HG02973 (cell line): Measurements from ENCODE around the gene ATCAY.

Source experiments
- ATAC-seq: cut with Tn5 transposase; IDR thresholded peaks from one replicate; pipeline ENCODE4 v1.9.1; 2021; ENCODE audit warnings: moderate library complexity; ENCODE audit not compliant: unreplicated experiment

ATCAY gene, protein sequence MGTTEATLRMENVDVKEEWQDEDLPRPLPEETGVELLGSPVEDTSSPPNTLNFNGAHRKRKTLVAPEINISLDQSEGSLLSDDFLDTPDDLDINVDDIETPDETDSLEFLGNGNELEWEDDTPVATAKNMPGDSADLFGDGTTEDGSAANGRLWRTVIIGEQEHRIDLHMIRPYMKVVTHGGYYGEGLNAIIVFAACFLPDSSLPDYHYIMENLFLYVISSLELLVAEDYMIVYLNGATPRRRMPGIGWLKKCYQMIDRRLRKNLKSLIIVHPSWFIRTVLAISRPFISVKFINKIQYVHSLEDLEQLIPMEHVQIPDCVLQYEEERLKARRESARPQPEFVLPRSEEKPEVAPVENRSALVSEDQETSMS

GRCh38 chr19:3880471-3881271 is at the start of gene ATCAY:
Gene ATCAY, plus strand, starts transcription at chr19:3880685. Its CDS starts 5,083 bp downstream, at chr19:3885768.
- no peak for ATAC-seq

DNA sequence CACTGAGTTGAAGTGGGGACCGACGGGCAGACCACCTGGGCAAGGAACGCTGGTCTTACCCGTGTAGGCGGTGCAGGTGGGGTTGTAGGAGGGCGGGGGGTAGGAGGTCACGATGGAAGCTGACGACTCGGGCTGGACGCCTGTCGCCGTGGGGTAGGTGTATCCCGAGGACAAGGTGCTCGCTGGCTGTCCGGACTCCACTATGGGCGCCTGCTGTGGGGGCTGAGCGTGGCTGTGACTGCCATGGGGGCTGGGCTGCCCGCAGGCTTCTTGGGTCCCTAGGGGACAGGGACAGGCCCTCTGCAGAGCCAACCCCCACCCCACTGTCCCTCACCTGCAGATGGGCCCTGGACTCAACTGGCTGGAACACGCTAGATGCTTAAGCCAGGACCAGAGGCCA is 48.9 kb upstream of the ATCAY start:
- no peak for ATAC-seq

DNA sequence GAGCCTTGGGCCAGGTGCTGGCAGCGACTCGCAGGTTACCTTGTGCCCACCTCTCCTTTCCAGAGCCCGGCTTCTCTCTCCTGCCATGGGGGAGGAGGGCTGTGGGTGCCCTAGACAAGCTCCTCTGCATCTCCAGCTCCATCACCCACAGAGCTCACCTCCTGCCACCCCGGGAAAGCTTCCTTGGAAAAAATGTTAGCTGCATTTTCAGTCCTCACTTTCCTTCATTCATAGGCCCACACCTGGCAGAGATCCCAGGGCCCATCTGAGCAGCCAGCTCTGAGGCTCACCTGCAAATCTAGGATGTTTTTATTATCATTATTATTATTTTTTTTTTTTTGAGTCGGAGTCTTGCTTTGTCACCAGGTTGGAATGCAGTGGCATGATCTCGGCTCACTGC is 48.5 kb upstream of the ATCAY start:
- ATAC-seq = no peak

GRCh38 chr19:3833578-3834348 is 46.7 kb upstream of the ATCAY start:
- ATAC-seq = no peak

- ATAC-seq = no peak
These were observed 46.0 kb upstream of the ATCAY start for GRCh38 chr19:3834349-3835054.

- ATAC-seq = no peak
These were observed 45.4 kb upstream of the ATCAY start for GRCh38 chr19:3835055-3835435.

DNA sequence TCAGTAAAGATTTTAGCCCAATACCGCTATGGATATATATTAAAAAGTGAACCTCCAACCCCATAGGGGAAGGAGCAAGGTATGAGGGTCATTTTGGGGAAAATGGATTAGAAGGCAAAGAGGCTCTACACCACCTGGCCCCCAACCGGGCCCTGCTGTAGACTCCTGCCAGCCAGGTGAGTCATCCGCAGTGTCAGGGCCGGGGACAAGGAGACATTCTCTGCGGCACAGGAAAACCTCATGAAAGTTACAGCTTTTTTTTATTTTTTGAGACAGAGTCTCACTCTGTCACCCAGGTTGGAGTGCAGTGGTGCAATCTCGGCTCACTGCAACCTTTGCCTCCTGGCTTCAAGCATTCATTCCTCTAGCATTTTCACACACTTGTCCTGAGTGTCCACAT is 43.6 kb upstream of the ATCAY start:
- no peak for ATAC-seq

DNA sequence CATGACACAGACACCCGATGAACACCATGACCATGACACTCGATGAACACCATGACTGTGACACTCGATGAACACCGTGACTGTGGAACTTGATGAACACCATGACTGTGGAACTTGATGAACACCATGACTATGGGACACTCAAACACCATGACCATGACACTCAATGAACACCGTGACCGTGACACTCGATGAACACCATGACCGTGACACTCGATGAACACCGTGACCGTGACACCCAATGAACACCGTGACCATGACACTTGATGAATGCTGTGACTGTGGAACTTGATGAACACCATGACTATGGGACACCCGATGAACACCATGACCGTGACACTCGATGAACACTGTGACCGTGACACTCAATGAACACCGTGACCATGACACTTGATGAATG is 43.2 kb upstream of the ATCAY start:
- ATAC-seq = no peak

DNA sequence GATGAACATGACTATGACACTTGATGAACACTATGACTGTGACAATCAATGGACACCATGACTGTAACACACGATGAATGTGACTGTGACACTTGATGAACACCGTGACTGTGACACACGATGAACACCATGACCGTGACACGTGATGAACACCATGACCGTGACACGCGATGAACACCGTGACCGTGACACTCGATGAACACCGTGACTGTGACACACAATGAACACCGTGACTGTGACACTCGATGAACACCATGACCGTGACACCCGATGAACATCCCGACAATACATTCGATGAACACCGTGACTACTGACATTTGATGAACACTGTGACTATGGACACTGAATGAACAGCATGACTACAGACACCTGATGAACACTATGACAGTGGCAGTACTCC is 42.6 kb upstream of the ATCAY start:
- ATAC-seq = no peak

DNA sequence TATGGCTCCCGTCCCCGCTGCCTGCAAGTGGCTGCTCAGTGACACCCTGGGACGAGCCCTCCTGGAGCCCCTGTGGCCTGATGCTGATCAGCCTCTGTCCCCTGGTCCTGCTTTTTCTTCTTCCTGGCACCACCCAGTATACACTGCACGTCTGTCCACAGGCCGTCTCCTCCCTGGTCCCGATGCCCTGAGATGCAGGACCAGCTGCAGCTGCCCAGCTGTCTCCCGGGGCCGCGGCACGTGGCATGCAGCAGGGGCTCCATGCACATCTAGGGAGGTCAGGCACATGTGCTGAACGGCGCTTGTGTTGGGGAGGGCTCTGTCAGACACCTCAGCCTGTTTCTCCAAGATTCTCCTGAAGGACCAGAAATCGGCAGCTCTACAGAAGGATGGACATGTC is 41.8 kb upstream of the ATCAY start:
- ATAC-seq = no peak

GRCh38 chr19:3839941-3840340 is 40.5 kb upstream of the ATCAY start:
- ATAC-seq = no peak

- no peak for ATAC-seq
These were observed 39.7 kb upstream of the ATCAY start for GRCh38 chr19:3840804-3841203.

DNA sequence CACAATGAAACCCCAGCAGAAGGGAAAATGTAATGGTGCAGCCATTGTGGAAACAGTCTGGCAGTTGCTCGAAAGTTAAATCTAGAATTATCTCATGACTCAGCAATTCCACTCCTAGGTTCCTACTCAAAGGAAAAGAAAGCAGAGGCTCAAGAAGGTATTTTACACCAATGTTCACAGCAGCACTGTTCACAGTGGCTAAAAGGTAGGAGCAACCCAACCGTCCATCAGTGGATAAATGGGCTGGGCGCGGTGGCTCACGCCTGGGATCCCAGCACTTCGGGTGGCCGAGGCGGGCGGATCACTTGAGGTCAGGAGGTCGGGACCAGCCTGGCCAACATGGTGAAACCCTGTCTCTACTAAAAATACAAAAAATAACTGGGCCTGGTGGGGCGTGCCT is 37.5 kb upstream of the ATCAY start:
- ATAC-seq = no peak

DNA sequence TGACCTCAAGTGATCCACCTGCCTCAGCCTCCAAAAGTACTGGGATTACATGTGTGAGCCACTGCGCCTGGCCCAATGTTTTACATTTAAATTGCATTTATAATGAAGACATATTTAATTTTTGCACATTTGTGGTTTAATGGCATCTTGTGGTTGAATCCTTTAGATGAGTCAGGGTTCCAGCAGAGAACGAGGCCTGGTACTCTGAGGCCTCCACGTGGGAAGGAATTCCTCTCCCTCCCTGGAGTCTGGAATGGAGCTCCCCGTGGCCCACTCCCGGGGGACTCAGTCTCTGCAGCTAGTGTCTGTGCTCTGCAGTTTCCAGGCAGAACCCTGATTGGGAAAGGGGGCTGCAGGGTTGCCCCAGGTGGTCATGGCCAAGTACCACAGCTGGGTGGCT is 35.9 kb upstream of the ATCAY start:
- ATAC-seq = no peak

DNA sequence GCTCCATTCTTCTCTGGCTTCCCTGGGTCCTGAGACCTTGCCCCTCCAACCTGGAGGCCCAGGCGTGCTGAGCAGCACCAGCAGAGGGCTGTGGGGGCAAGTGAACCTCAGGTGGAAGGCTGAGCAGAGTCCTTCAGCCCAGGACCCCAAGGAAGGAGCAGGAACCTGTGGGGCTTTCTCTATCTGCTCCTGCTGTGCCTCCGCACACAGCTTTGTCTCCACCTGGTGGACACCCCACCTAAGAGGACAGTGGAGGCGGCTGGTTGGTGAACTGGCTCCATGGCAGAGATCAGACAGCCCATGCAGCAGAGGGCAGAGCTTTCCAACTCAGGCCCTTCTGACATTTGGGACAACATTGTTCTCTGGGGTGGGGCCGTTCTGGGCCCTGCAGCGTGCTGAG is 31.4 kb upstream of the ATCAY start:
- ATAC-seq = no peak

DNA sequence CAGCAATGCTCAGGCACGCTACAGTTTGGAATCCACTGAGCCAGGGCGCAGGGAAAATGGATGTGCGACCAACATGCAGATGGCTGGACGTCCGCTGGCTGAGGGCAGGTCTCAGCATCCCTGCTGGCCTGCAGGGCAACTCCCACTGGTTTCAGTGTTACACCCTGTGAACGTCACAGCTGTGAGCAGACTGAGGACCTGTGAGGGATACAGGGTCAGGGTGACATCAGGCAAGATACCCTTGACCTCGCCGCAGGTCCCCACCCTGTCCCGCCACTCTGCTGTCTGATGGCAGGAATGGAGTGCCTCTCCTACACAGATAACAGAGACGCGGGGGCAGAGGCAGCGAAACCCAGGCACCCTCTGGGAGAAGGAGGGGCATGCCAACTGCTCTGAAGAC is 30.7 kb upstream of the ATCAY start:
- ATAC-seq = no peak

DNA sequence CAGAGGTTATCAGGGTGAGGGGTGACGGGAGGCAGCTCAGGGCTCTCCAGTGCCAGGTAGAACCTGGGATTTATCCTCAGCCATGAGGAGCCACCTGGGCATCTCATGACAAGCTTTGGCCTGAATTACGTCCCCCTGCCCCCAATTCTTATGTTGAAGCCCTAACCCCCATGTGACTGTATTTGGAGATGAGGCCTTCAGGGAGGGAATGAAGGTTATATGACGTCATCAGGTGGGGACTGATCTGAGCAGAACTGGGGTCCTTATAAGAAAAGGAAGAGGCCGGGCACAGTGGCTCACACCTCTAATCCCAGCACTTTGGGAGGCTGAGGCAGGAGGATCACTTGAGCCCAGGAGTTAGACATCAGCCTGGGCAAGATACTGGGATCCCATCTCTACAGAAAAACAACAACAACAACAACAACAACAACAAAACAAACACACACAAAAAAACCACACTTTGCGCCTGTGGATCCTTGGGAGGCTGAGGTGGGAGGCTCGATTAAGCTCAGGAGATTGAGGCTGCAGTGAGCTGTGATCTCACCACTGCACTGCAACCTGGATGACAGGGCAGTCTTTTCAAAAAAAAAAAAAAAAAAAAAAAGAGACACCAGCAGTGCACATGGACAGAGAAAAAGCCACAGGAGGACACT is 30.0 kb upstream of the ATCAY start:
- no peak for ATAC-seq

DNA sequence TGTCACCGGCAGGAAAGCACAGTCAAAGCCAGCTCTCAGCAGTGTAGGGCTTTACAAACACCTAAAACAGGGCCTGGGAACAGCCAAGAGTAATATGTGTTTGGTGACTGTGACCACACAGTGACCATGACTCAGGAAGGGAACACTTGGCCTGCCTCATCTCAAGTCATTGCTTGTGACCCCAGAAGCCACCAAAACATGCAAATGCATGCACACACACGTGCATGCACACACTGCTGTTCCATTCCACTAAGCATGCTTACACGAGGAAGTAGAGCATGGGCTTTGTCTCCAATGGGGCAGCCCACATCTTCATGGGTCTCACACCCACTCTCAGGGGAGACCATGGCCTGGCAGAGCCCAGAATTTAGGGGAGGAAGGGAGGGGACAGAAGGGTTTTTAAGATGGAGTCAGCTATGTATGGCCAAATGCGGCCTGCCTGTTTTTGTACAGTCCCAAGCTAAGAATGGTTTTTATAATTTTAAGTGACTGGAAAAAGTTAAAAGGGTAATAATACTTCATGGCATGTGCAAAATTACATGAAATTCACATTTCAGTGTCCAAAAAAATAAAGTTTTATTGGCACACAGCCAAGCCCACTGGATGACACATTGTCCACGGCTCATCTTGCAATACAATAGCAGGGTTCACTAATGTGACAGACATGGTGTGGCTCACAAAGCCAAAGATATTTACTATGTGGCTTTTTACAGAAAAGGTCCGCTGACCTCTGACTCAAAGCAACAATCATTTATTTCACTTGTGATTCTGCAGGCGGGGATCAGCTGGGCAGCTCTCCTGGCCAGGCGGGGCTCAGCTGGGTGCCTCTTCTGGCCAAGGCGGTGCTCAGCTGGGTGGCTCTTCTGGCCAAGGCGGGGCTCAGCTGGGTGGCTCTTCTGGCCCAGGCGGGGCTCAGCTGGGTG is 29.0 kb upstream of the ATCAY start:
- ATAC-seq = no peak

- ATAC-seq = no peak
These were observed 28.3 kb upstream of the ATCAY start for GRCh38 chr19:3852177-3852511.
